GM12875 (cell line): Measurements from ENCODE around the gene COG2.
"Not testable (repeated sequence)": the region's sequence is repeated elsewhere in the genome, so short reads cannot be mapped to it uniquely, and the experiment has no call there.

Source experiments
- H3K4me3 ChIP-seq: one replicate; pipeline ENCODE4 v1.5.1; 2011; ENCODE audit warnings: low read depth, low read length, control low read depth
- TF ChIP-seq, protein P1 (sequence below): IDR thresholded peaks from 2 replicates; pipeline ENCODE4 v1.5.1; 2011; ENCODE audit warnings: low read depth, mild to moderate bottlenecking, control low read depth, inconsistent platforms, low read length, moderate library complexity, borderline replicate concordance; ENCODE audit not compliant: insufficient read depth

COG2 gene

GRCh38 chr1:230648114-230648513, 5.8 kb downstream of the COG2 start:
- no peak overlapping the region for H3K4me3 ChIP-seq
- TF ChIP-seq, protein P1, sequence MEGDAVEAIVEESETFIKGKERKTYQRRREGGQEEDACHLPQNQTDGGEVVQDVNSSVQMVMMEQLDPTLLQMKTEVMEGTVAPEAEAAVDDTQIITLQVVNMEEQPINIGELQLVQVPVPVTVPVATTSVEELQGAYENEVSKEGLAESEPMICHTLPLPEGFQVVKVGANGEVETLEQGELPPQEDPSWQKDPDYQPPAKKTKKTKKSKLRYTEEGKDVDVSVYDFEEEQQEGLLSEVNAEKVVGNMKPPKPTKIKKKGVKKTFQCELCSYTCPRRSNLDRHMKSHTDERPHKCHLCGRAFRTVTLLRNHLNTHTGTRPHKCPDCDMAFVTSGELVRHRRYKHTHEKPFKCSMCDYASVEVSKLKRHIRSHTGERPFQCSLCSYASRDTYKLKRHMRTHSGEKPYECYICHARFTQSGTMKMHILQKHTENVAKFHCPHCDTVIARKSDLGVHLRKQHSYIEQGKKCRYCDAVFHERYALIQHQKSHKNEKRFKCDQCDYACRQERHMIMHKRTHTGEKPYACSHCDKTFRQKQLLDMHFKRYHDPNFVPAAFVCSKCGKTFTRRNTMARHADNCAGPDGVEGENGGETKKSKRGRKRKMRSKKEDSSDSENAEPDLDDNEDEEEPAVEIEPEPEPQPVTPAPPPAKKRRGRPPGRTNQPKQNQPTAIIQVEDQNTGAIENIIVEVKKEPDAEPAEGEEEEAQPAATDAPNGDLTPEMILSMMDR: no peak

- TF ChIP-seq, protein P1: no peak
- H3K4me3 ChIP-seq: no peak overlapping the region
Measured at GRCh38 chr1:230650300-230650699, 8.0 kb downstream of the COG2 start.

GRCh38 chr1:230651235-230651634, 9.0 kb downstream of the COG2 start:
- TF ChIP-seq, protein P1: no peak
- no peak overlapping the region for H3K4me3 ChIP-seq

- not testable (repeated sequence) for H3K4me3 ChIP-seq
Measured at GRCh38 chr1:230656719-230657118, 14.4 kb downstream of the COG2 start.

- H3K4me3 ChIP-seq: not testable (repeated sequence)
Measured at GRCh38 chr1:230658103-230658502, 15.8 kb downstream of the COG2 start.

- no peak overlapping the region for H3K4me3 ChIP-seq
- TF ChIP-seq, protein P1: no peak
Measured at GRCh38 chr1:230658691-230659090, 16.4 kb downstream of the COG2 start.

DNA sequence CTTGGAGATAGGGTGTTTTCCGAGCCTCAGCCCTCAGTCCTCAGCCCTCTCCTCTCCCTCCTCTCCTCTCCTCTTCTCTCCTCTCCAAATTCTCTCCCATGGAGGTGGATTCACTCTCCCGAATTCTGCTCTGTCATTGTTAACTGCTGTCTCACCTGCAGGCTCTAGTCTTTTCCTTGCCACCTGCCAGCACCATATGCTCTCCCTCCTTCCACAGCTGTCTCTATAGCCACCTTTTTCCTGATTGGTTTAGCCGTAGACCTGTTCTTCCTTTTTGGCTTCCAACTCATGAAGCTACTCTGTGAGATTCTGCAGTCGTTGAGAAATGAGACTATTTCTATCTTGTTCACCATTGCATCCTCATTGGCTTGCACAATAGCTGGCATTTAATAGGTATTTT, 19.7 kb downstream of the COG2 start:
- TF ChIP-seq, protein P1: no peak
- H3K4me3 ChIP-seq: no peak overlapping the region

GRCh38 chr1:230668227-230668626, 25.9 kb downstream of the COG2 start:
- TF ChIP-seq, protein P1: no peak
- H3K4me3 ChIP-seq: no peak overlapping the region

DNA sequence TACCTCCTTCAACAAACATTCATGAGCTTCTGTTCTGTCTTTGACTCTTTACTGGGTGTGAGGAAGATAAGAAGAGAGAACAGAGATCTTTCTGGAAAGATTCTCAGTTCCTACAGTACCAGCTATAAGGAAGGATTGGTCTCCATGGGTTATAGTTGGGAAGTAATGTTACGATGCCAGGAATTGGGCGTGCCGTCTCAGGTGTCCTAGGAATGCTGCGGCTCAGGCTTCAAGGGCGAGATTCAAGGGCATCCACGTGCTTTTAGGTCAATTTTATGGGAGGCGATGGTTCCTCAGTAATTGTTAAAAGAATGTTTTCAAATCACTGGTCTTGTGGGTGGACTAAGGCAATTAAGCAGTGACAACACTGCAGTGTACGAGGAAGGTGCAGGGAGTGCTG, 27.3 kb downstream of the COG2 start:
- TF ChIP-seq, protein P1: no peak
- no peak overlapping the region for H3K4me3 ChIP-seq
